T-helper 1 cell treated with Interleukin-12 subunit alpha and Interleukin-12 subunit beta and Interleukin-4 antibody, amounts not matched to agents 30 μg/mL and 1 μg/mL, for 36 hours (primary cell): ENCODE measurements around the gene PRKAR1B.
"Not testable (repeated sequence)": the region's sequence is repeated elsewhere in the genome, so short reads cannot be mapped to it uniquely, and the experiment has no call there.

ENCODE experiments used
- H3K27ac Mint-ChIP-seq: one replicate; pipeline ENCODE4 v1.8.0; 2021; ENCODE audit warnings: mild to moderate bottlenecking, mixed read lengths
- H3K27me3 Mint-ChIP-seq: one replicate; pipeline ENCODE4 v1.8.0; 2021; ENCODE audit warnings: low read depth, mixed read lengths
- H3K36me3 Mint-ChIP-seq: one replicate; pipeline ENCODE4 v1.8.0; 2021; ENCODE audit warnings: low read depth, mixed read lengths
- H3K4me1 Mint-ChIP-seq: one replicate; pipeline ENCODE4 v1.8.0; 2021; ENCODE audit warnings: low read depth, mixed read lengths
- H3K4me3 Mint-ChIP-seq: one replicate; pipeline ENCODE4 v1.8.0; 2021; ENCODE audit warnings: mild to moderate bottlenecking, moderate library complexity, mixed read lengths
- H3K9me3 Mint-ChIP-seq: one replicate; pipeline ENCODE4 v1.8.0; 2021; ENCODE audit warnings: mixed read lengths

PRKAR1B gene

GRCh38 chr7:653829-654764 lies 73.0 kb downstream of the PRKAR1B start:
- Mint-ChIP-seq H3K4me1 (no peaks in the 10 kb centered on the region), H3K4me3 (no peak overlapping the region), H3K9me3 (peaks cover 6% of the 10 kb centered on the region), H3K27me3 (no peaks in the 10 kb centered on the region), H3K27ac (no peak overlapping the region), H3K36me3 (peaks cover 3% of the 10 kb centered on the region)

GRCh38 chr7:652881-653280 lies 74.2 kb downstream of the PRKAR1B start:
- H3K4me1 Mint-ChIP-seq: no peaks in the 10 kb centered on the region
- no peak overlapping the region for H3K27ac Mint-ChIP-seq
- H3K36me3 Mint-ChIP-seq: no peaks in the 10 kb centered on the region
- no peaks in the 10 kb centered on the region for H3K27me3 Mint-ChIP-seq
- H3K4me3 Mint-ChIP-seq: no peak overlapping the region
- peaks cover 3% of the 10 kb centered on the region for H3K9me3 Mint-ChIP-seq

GRCh38 chr7:652167-652566 lies 74.9 kb downstream of the PRKAR1B start:
- H3K9me3 Mint-ChIP-seq, H3K4me1 Mint-ChIP-seq, H3K36me3 Mint-ChIP-seq, H3K27me3 Mint-ChIP-seq, H3K27ac Mint-ChIP-seq, H3K4me3 Mint-ChIP-seq: not testable (repeated sequence)

GRCh38 chr7:651032-651728 lies 75.9 kb downstream of the PRKAR1B start:
- H3K4me3 Mint-ChIP-seq: no peak overlapping the region
- peaks cover 1% of the 10 kb centered on the region for H3K36me3 Mint-ChIP-seq
- peaks cover 3% of the 10 kb centered on the region for H3K9me3 Mint-ChIP-seq
- H3K4me1 Mint-ChIP-seq: no peaks in the 10 kb centered on the region
- no peaks in the 10 kb centered on the region for H3K27me3 Mint-ChIP-seq
- no peak overlapping the region for H3K27ac Mint-ChIP-seq

- H3K9me3 Mint-ChIP-seq: peaks cover 3% of the 10 kb centered on the region
- H3K36me3 Mint-ChIP-seq: peaks cover 1% of the 10 kb centered on the region
- H3K4me1 Mint-ChIP-seq: no peaks in the 10 kb centered on the region
- no peak overlapping the region for H3K4me3 Mint-ChIP-seq
- no peaks in the 10 kb centered on the region for H3K27me3 Mint-ChIP-seq
- H3K27ac Mint-ChIP-seq: no peak overlapping the region
These were observed 76.6 kb downstream of the PRKAR1B start for GRCh38 chr7:650339-651031.

- H3K36me3 Mint-ChIP-seq: peaks cover 1% of the 10 kb centered on the region
- H3K4me3 Mint-ChIP-seq: no peak overlapping the region
- no peaks in the 10 kb centered on the region for H3K27me3 Mint-ChIP-seq
- H3K4me1 Mint-ChIP-seq: no peaks in the 10 kb centered on the region
- H3K9me3 Mint-ChIP-seq: peaks cover 3% of the 10 kb centered on the region
- no peak overlapping the region for H3K27ac Mint-ChIP-seq
These were observed 80.1 kb downstream of the PRKAR1B start for GRCh38 chr7:646951-647350.

GRCh38 chr7:646487-646886 lies 80.6 kb downstream of the PRKAR1B start:
- Mint-ChIP-seq H3K27me3 (no peaks in the 10 kb centered on the region), H3K9me3 (peaks cover 3% of the 10 kb centered on the region), H3K4me3 (no peak overlapping the region), H3K4me1 (no peaks in the 10 kb centered on the region), H3K36me3 (peaks cover 1% of the 10 kb centered on the region), H3K27ac (no peak overlapping the region)

- peaks cover 1% of the 10 kb centered on the region for H3K36me3 Mint-ChIP-seq
- H3K9me3 Mint-ChIP-seq: peaks cover 3% of the 10 kb centered on the region
- no peak overlapping the region for H3K27ac Mint-ChIP-seq
- peaks cover 3% of the 10 kb centered on the region for H3K4me1 Mint-ChIP-seq
- H3K4me3 Mint-ChIP-seq: no peak overlapping the region
- no peaks in the 10 kb centered on the region for H3K27me3 Mint-ChIP-seq
These were observed 81.5 kb downstream of the PRKAR1B start for GRCh38 chr7:645606-646005.

- Mint-ChIP-seq H3K36me3 (peaks cover 1% of the 10 kb centered on the region), H3K4me1 (peaks cover 6% of the 10 kb centered on the region), H3K4me3 (no peak overlapping the region), H3K27me3 (no peaks in the 10 kb centered on the region), H3K9me3 (peaks cover 3% of the 10 kb centered on the region), H3K27ac (no peak overlapping the region)
These were observed 82.4 kb downstream of the PRKAR1B start for GRCh38 chr7:644381-645305.

- no peak overlapping the region for H3K4me3 Mint-ChIP-seq
- no peaks in the 10 kb centered on the region for H3K27me3 Mint-ChIP-seq
- no peaks in the 10 kb centered on the region for H3K9me3 Mint-ChIP-seq
- peaks cover 2% of the 10 kb centered on the region for H3K36me3 Mint-ChIP-seq
- peaks cover 8% of the 10 kb centered on the region for H3K4me1 Mint-ChIP-seq
- H3K27ac Mint-ChIP-seq: no peak overlapping the region
These were observed 85.1 kb downstream of the PRKAR1B start for GRCh38 chr7:641966-642365.

- H3K27me3 Mint-ChIP-seq: no peaks in the 10 kb centered on the region
- no peaks in the 10 kb centered on the region for H3K9me3 Mint-ChIP-seq
- no peak overlapping the region for H3K27ac Mint-ChIP-seq
- H3K4me3 Mint-ChIP-seq: no peak overlapping the region
- peaks cover 2% of the 10 kb centered on the region for H3K36me3 Mint-ChIP-seq
- H3K4me1 Mint-ChIP-seq: peaks cover 10% of the 10 kb centered on the region
These were observed 85.8 kb downstream of the PRKAR1B start for GRCh38 chr7:641269-641671.

GRCh38 chr7:638256-639011 lies 88.6 kb downstream of the PRKAR1B start:
- no peak overlapping the region for H3K27ac Mint-ChIP-seq

GRCh38 chr7:637826-638225 lies 89.3 kb downstream of the PRKAR1B start:
- Mint-ChIP-seq H3K9me3 (no peaks in the 10 kb centered on the region), H3K4me3 (no peak overlapping the region), H3K36me3 (peaks cover 2% of the 10 kb centered on the region), H3K27me3 (no peaks in the 10 kb centered on the region), H3K4me1 (peaks cover 10% of the 10 kb centered on the region), H3K27ac (no peak overlapping the region)

More at GRCh38 chr7:638256-639011, 88.6 kb downstream of the PRKAR1B start:
- H3K27me3 Mint-ChIP-seq: no peaks in the 10 kb centered on the region
- peaks cover 10% of the 10 kb centered on the region for H3K4me1 Mint-ChIP-seq
- no peak overlapping the region for H3K4me3 Mint-ChIP-seq
- peaks cover 2% of the 10 kb centered on the region for H3K36me3 Mint-ChIP-seq
- no peaks in the 10 kb centered on the region for H3K9me3 Mint-ChIP-seq
